ENCODE data around the gene DOK4.
"Not testable (repeated sequence)": the region's sequence is repeated elsewhere in the genome, so short reads cannot be mapped to it uniquely, and the experiment has no call there.

Gene DOK4

DNA sequence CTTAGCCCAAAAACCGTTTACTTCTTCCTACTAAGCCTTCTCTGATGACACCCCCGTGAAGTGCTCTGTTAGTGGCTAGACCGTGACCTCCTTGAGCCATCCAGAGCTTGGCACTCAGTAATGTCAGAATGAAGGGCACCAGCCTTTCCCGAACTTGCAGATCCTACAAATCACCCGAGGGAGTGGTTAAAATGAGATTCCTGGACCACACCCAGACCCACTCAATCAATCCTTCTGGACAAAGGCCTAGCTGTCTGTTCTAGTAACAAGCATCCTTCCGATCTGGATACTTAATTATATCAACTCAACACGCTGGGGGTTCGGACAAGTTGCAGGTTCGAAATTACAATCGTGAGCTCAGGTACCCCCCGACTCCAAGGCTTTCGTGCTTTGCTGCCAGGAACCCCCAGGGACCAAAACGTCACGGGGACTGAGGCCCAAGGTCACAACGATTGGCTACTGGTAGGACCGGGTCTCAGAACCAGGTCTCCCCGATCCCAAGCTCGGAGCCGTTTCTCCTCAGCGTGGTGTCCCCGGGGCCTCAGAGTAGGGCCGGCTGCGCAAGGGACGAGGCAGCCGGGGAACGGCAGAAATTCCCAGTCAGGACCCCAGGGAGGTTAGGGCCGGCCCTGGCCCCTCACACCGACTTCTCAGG, 39.6 kb downstream of the DOK4 start:
- DNase-seq (ENCODE audit: low read depth), result peak; percentile 3

DNA sequence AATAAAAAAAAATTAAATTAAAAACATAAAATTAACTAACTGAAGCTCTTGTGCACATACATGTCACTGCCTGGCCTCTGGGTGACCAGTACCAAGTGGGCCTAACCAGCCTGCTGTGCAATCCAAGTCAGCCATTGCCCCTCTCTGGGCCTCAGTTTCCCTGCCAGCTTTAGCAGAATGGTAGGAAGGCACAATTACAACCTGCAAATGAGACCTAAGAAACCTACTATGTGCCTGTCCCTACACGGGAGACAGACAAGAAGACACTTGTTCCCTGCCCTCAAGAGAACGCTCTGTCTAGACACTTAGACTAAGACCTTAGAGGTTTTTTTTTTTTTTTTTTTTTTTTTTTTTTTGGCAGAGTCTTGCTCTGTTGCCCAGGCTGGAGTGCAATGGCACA, 40.8 kb downstream of the DOK4 start:
- DNase-seq (ENCODE audit: low read depth), result no peak

DNA sequence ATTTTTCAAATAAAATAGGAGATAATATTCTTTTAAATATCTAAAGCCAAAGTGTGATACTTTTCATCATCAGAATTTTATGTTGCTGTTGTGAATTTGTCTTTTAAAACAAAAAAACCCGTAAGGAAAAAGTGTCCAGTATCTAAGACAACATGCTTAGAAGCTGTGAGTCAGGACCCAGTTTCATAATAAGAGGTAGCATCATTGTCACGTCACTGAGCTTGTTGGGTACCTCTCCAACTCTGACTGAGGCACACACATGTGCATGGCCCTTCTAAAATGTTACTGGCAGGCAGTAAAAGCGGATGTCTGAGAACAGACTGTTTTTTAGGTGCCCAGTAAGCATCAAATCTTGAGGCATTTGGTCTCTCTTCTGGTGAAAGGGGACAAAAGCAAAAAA, 41.6 kb downstream of the DOK4 start:
- DNase-seq (ENCODE audit: low read depth), result no peak

GRCh38 chr16:57440551-57440950, 45.7 kb downstream of the DOK4 start:
- DNase-seq (ENCODE audit: low read depth), result not testable (repeated sequence)

DNA sequence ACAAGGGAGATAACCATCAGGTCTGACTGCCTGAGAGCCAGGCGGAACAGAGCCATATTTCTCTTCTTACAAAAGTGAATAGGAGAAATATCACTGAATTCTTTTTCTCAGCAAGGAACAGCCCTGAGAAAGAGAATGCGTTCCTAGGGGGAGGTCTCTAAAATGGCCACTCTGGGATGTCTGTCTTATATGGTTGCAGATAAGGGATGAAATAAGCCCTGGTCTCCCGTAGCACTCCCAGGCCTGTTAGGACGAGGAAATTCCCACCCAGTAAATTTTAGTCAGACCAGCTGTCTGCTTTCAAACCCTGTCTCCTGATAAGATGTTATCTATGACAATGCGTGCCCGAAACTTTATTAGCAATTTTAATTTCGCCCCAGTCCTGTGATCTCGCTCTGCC, 46.3 kb downstream of the DOK4 start:
- not testable (repeated sequence) for DNase-seq (ENCODE audit: low read depth)

- no peak for DNase-seq (ENCODE audit: low read depth)
Observed at GRCh38 chr16:57435838-57436237, 50.5 kb downstream of the DOK4 start.

- DNase-seq (ENCODE audit: low read depth), result no peak
Observed at GRCh38 chr16:57434003-57434402, 52.3 kb downstream of the DOK4 start.

DNA sequence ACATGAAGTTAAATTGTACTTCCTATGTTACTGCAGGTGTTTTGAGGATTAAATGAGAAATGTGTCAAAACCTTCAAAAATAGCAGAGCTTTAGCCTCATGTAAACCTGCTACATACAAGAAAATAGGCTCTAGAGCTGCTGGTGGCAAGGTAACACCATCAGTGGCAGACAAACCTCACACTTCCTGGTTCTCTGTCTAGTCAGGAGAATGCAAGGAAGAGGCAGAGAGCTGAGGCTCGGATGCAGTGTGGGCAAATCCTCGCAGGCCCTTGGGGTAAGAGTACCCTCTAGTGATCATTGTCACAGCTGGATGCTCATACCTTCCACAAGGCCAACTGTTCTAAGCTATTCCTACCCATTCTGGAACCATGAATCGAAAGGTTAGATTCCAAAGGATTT, 53.3 kb downstream of the DOK4 start:
- no peak for DNase-seq (ENCODE audit: low read depth)

DNA sequence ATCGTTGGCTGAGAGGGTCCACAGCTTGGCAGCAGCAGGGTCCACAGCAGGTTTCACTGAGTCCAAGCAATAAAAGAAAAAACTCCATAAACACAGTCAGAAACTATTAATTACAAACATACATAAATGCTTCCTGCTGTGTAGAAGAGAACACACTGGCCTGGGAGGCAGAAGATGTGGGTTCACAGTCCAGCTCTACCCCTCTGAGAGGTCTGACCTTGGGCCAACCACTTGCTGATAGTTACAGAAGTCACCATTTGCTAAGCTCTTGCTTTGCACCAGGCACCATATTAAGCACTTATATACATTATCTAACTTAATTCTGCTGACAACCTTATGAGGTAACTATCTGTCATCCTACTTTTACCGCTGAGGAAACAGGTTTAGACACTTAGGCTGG, 53.8 kb downstream of the DOK4 start:
- DNase-seq (ENCODE audit: low read depth), result no peak

DNA sequence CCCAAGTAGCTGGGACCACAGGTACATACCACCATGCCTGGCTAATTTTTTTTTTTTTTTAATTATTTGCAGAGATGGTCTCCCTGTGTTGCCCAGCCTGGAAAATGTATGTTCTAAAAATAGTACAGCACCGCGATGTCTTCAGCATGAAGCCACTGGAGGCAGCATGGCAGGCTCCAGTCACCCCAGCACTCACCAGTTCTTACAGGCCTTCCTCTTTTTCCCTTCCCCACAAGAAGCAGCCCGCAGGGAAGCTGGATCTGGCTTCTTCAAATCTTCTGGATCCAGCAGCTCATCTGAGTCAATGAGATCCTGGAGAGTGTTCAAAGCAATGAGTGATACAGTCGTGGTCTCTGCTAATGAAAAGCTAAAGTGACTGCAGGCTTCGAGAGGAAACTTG, 55.3 kb downstream of the DOK4 start:
- no peak for DNase-seq (ENCODE audit: low read depth)

GRCh38 chr16:57427824-57428223, 58.5 kb downstream of the DOK4 start:
- DNase-seq (ENCODE audit: low read depth), result no peak

DNA sequence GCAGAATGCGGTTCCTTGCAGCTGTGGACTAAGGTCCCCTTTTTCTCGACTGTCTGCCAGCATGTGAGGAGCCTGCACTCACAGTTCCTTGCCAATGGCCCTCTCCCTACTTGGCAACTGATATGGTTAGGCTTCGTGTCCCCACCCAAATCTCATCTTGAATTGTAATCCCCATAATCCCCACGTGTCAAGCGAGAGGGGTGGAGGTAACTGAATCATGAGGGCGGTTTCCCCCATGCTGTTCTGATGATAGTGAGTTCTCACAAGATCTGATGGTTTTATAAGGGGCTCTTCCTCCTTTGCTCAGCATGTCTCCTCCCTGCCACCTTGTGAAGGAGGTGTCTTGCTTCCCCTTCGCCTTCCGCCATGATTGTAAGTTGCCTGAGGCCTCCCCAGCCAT, 59.0 kb downstream of the DOK4 start:
- DNase-seq (ENCODE audit: low read depth), result no peak

GRCh38 chr16:57426356-57426755, 59.9 kb downstream of the DOK4 start:
- DNase-seq (ENCODE audit: low read depth), result no peak

DNA sequence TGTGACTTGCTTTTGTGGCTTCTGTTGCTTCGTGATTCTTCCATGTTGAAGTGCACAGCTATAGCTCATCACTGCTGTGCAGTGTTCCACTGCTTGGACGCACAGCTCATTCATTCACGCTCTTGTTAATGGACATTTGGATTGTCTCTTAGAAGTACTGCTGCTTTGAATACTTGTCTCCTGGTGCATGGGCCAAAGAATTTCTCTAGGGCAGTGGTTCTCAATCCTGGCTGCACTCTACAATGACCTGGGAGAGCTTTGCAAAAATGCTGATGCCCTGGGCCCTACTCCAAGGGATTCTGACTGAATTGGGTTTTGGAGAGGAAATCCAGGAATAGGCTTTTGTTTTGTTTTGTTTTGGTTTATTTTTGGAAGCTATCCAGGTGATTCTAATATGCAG, 61.7 kb downstream of the DOK4 start:
- no peak for DNase-seq (ENCODE audit: low read depth)

DNA sequence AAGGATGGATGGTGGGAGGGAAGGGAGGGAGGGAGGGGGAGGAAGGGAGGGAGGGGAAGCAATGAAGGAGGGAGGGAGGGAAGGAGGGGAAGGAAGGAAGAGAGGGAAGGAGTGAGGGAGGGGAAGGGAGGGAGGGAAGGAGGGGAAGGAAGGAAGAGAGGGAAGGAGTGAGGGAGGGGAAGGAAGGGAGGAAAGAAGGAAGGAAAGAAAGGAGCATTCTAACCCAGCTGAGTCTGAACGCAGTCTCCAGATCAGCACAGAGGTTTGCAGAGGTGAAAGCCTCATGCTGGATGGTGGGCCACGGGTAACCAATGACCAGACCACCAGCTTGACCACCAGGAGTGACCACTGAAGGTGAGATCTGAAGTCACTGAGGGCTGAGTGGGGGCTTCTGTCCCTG, 63.1 kb downstream of the DOK4 start:
- DNase-seq (ENCODE audit: low read depth), result no peak

DNA sequence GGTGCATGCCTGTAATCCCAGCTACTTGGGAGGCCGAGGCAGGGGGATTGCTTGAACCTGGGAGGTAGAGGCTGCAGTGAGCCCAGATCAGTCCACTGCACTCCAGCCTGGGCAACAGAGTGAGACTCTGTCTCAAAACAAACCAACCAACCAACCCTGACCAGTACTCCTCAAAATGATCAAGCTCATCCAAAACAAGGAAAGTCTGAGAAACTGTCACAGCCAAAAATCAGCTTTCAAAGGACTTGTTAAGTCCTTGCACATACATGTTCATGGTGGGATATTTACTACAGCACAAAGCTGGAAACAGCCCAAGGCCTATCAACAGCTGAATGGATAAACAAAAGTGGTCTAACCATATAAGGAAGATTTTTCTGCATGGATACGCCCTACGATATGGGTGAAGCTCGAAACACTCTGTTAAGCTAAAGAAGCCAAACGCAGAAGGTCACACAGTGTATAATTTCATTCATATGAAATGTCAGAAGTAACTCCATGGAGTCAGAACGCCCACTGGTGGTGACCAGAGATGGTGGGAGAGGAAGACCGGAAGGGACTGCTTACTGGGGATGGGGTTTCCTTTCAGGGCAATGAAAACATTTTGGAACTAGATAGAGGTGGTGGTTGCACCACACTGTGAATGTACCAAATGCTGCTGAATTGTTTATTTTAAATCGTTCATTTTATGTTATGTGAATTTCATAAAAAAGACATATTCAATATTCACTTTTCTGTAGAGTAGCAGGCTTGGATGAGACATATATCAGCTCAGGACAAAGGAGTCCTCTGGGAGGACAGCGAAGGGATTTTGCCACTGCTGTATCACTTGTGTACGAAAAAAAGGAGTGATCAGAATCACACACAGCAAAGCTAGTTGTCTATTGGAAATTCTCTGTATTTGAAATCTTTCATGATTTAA, 64.0 kb downstream of the DOK4 start:
- no peak for DNase-seq (ENCODE audit: low read depth)
